HEK293 (cell line): Measurements from ENCODE around the gene TECR.

ENCODE experiments used
- HOXD13 ChIP-seq: sonication (generic); formaldehyde crosslinking; IDR thresholded peaks from 2 replicates; pipeline ENCODE4 v1.8.0; 2022; ENCODE audit warnings: missing genetic modification reagents, borderline replicate concordance
- IKZF3 ChIP-seq: fragments of 450-650 bp; IDR thresholded peaks from 2 replicates; pipeline ENCODE4 v1.5.0; 2018; ENCODE audit warnings: missing biosample characterization, mild to moderate bottlenecking, missing genetic modification characterization, moderate library complexity
- KLF16 ChIP-seq: fragments of 450-650 bp; formaldehyde crosslinking; IDR thresholded peaks from 2 replicates; pipeline ENCODE4 v1.5.1; 2017; ENCODE audit warnings: missing biosample characterization, missing genetic modification characterization
- SP7 ChIP-seq: fragments of 450-650 bp; formaldehyde crosslinking; IDR thresholded peaks from 2 replicates; pipeline ENCODE4 v1.5.1; 2016; ENCODE audit warnings: missing biosample characterization, missing genetic modification characterization
- ZFP37 ChIP-seq: fragments of 450-650 bp; formaldehyde crosslinking; IDR thresholded peaks from 2 replicates; pipeline ENCODE4 v1.5.1; 2016; ENCODE audit warnings: missing biosample characterization, missing genetic modification characterization
- ZNF133 ChIP-seq: fragments of 450-650 bp; formaldehyde crosslinking; IDR thresholded peaks from 2 replicates; pipeline ENCODE4 v1.5.1; 2016; ENCODE audit warnings: missing biosample characterization, missing genetic modification characterization
- ZNF16 ChIP-seq: fragments of 450-650 bp; formaldehyde crosslinking; IDR thresholded peaks from 2 replicates; pipeline ENCODE4 v1.5.1; 2016; ENCODE audit warnings: low read depth, missing biosample characterization, missing genetic modification characterization
- ZNF214 ChIP-seq: fragments of 450-650 bp; formaldehyde crosslinking; IDR thresholded peaks from 2 replicates; pipeline ENCODE4 v1.5.1; 2017; ENCODE audit warnings: missing biosample characterization, mild to moderate bottlenecking, missing genetic modification characterization, borderline replicate concordance
- ZNF248 ChIP-seq: fragments of 450-650 bp; formaldehyde crosslinking; IDR thresholded peaks from 2 replicates; pipeline ENCODE4 v1.5.1; 2017; ENCODE audit warnings: missing biosample characterization, missing genetic modification characterization
- ZNF433 ChIP-seq: fragments of 450-650 bp; formaldehyde crosslinking; IDR thresholded peaks from 2 replicates; pipeline ENCODE4 v1.5.1; 2016; ENCODE audit warnings: missing biosample characterization, missing genetic modification characterization, low read depth
- ZNF530 ChIP-seq: fragments of 450-650 bp; formaldehyde crosslinking; IDR thresholded peaks from 2 replicates; pipeline ENCODE4 v1.5.1; 2016; ENCODE audit warnings: low read depth, missing biosample characterization, missing genetic modification characterization
- ZNF548 ChIP-seq: fragments of 450-650 bp; formaldehyde crosslinking; IDR thresholded peaks from 2 replicates; pipeline ENCODE4 v1.5.1; 2016; ENCODE audit warnings: missing biosample characterization, missing genetic modification characterization
- ZNF558 ChIP-seq: fragments of 450-650 bp; formaldehyde crosslinking; IDR thresholded peaks from 2 replicates; pipeline ENCODE4 v1.5.1; 2016; ENCODE audit warnings: missing biosample characterization, missing genetic modification characterization
- ZNF561 ChIP-seq: fragments of 450-650 bp; IDR thresholded peaks from 2 replicates; pipeline ENCODE4 v1.5.1; 2018; ENCODE audit warnings: missing biosample characterization, missing genetic modification characterization, borderline replicate concordance
- ZNF621 ChIP-seq: fragments of 450-650 bp; formaldehyde crosslinking; IDR thresholded peaks from 2 replicates; pipeline ENCODE4 v1.5.1; 2017; ENCODE audit warnings: missing biosample characterization, missing genetic modification characterization
- ZNF654 ChIP-seq: fragments of 450-650 bp; formaldehyde crosslinking; IDR thresholded peaks from 2 replicates; pipeline ENCODE4 v1.5.1; 2016; ENCODE audit warnings: low read depth, missing biosample characterization, missing genetic modification characterization
- ZNF658 ChIP-seq: fragments of 450-650 bp; formaldehyde crosslinking; IDR thresholded peaks from 2 replicates; pipeline ENCODE4; 2016; ENCODE audit warnings: missing biosample characterization, missing genetic modification characterization
- ZNF660 ChIP-seq: fragments of 450-650 bp; IDR thresholded peaks from 2 replicates; pipeline ENCODE4 v1.5.1; 2018; ENCODE audit warnings: missing biosample characterization, mild to moderate bottlenecking, missing genetic modification characterization
- TF ChIP-seq, protein P1 (sequence below): fragments of 450-650 bp; formaldehyde crosslinking; IDR thresholded peaks from 2 replicates; pipeline ENCODE4 v1.5.1; 2016; ENCODE audit warnings: missing biosample characterization, missing genetic modification characterization
- TF ChIP-seq, protein P2 (sequence below): fragments of 450-650 bp; formaldehyde crosslinking; conservative IDR thresholded peaks from 2 replicates; pipeline ENCODE4 v1.5.1; 2016; ENCODE audit warnings: low read depth, missing biosample characterization, missing genetic modification characterization
- TF ChIP-seq, protein P3 (sequence below): fragments of 450-650 bp; formaldehyde crosslinking; IDR thresholded peaks from 2 replicates; pipeline ENCODE4 v1.5.1; 2016; ENCODE audit warnings: missing biosample characterization, missing genetic modification characterization
- TF ChIP-seq, protein P4 (sequence below): fragments of 450-650 bp; formaldehyde crosslinking; IDR thresholded peaks from 2 replicates; pipeline ENCODE4 v1.5.1; 2017; ENCODE audit warnings: missing biosample characterization, missing genetic modification characterization
- TF ChIP-seq, protein P5 (sequence below): fragments of 450-650 bp; formaldehyde crosslinking; IDR thresholded peaks from 2 replicates; pipeline ENCODE4 v1.5.1; 2016; ENCODE audit warnings: missing biosample characterization, missing genetic modification characterization
- TF ChIP-seq, protein P6 (sequence below): fragments of 450-650 bp; formaldehyde crosslinking; IDR thresholded peaks from 2 replicates; pipeline ENCODE4 v1.5.1; 2017; ENCODE audit warnings: missing biosample characterization, missing genetic modification characterization

The TECR gene

DNA sequence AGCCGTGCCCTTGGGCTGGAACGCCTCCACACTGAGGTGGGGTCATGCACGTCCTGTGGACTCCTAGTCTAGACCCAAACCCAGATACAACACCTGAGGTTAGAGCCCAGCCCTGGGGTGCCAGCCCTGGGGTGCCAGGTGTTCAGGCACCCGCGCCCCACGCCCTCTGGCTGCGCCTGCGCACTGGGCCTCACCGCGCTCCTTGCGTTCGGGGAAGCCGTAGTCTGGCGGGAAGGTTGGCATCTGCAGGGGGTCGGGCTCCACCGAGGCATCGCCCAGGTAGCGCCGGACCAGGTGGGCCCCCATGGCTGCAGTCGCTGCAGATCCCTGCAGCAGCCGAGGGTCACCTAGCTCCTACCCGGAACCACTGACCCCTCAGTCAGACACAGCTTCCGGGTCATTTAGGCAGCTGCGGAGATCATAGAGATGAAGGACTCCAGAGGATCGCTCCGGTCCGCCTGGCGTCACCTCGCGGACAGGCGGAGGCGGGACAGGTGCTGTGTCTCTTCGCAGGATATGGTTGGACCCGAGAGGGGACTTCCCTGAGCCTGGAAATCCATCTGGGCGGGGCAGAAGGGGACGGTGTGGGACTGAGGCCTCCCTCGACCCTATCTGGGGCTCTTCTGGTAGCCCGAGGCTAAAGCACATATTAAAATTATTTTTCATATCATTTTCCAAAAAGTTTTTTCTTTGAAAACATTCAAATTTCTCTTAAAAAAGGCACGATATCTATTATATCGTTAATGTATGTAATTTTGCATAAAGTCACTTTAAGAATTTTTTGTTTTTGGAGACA, 42.5 kb downstream of the TECR start, which contains the start of gene NDUFB7 (continued):
- TF ChIP-seq, protein P1, sequence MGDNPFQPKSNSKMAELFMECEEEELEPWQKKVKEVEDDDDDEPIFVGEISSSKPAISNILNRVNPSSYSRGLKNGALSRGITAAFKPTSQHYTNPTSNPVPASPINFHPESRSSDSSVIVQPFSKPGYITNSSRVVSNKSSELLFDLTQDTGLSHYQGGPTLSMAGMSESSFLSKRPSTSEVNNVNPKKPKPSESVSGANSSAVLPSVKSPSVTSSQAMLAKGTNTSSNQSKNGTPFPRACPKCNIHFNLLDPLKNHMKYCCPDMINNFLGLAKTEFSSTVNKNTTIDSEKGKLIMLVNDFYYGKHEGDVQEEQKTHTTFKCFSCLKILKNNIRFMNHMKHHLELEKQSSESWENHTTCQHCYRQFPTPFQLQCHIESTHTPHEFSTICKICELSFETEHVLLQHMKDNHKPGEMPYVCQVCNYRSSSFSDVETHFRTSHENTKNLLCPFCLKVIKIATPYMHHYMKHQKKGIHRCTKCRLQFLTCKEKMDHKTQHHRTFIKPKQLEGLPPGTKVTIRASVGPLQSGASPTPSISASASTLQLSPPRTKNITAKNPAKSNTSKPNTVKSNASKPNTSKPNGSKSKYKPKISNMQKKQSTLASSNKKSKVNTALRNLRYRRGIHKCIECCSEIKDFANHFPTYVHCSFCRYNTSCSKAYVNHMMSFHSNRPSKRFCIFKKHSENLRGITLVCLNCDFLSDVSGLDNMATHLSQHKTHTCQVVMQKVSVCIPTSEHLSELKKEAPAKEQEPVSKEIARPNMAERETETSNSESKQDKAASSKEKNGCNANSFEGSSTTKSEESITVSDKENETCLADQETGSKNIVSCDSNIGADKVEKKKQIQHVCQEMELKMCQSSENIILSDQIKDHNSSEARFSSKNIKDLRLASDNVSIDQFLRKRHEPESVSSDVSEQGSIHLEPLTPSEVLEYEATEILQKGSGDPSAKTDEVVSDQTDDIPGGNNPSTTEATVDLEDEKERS: no peak
- TF ChIP-seq ZNF548 (tag by site-specific recombination) (no peak), ZNF558 (no peak), KLF16 (peak; percentile 48), ZFP37 (tag by site-specific recombination) (peak; percentile 74), ZNF654 (peak; percentile 9; the same call in 1 of the 2 replicates), ZNF16 (tag by site-specific recombination) (no peak), ZNF248 (tag by site-specific recombination) (no peak), ZNF133 (tag by site-specific recombination) (no peak), HOXD13 (CRISPR knock-in tag) (no peak), ZNF658 (tag by site-specific recombination) (no peak), ZNF621 (tag by site-specific recombination) (no peak), ZNF561 (peak; percentile 94; the same call in 1 of the 2 replicates), IKZF3 (no peak), ZNF660 (tag by site-specific recombination) (peak; percentile 97), ZNF214 (tag by site-specific recombination) (no peak), ZNF530 (no peak), ZNF433 (no peak), SP7 (peak; percentile 89)
- TF ChIP-seq, protein P2, sequence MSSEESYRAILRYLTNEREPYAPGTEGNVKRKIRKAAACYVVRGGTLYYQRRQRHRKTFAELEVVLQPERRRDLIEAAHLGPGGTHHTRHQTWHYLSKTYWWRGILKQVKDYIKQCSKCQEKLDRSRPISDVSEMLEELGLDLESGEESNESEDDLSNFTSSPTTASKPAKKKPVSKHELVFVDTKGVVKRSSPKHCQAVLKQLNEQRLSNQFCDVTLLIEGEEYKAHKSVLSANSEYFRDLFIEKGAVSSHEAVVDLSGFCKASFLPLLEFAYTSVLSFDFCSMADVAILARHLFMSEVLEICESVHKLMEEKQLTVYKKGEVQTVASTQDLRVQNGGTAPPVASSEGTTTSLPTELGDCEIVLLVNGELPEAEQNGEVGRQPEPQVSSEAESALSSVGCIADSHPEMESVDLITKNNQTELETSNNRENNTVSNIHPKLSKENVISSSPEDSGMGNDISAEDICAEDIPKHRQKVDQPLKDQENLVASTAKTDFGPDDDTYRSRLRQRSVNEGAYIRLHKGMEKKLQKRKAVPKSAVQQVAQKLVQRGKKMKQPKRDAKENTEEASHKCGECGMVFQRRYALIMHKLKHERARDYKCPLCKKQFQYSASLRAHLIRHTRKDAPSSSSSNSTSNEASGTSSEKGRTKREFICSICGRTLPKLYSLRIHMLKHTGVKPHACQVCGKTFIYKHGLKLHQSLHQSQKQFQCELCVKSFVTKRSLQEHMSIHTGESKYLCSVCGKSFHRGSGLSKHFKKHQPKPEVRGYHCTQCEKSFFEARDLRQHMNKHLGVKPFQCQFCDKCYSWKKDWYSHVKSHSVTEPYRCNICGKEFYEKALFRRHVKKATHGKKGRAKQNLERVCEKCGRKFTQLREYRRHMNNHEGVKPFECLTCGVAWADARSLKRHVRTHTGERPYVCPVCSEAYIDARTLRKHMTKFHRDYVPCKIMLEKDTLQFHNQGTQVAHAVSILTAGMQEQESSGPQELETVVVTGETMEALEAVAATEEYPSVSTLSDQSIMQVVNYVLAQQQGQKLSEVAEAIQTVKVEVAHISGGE: peak; percentile 97
- TF ChIP-seq, protein P3, sequence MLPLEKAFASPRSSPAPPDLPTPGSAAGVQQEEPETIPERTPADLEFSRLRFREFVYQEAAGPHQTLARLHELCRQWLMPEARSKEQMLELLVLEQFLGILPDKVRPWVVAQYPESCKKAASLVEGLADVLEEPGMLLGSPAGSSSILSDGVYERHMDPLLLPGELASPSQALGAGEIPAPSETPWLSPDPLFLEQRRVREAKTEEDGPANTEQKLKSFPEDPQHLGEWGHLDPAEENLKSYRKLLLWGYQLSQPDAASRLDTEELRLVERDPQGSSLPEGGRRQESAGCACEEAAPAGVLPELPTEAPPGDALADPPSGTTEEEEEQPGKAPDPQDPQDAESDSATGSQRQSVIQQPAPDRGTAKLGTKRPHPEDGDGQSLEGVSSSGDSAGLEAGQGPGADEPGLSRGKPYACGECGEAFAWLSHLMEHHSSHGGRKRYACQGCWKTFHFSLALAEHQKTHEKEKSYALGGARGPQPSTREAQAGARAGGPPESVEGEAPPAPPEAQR: 0 out of 2 replicates have a peak, but pooled peaks have one; percentile 36
- TF ChIP-seq, protein P4, sequence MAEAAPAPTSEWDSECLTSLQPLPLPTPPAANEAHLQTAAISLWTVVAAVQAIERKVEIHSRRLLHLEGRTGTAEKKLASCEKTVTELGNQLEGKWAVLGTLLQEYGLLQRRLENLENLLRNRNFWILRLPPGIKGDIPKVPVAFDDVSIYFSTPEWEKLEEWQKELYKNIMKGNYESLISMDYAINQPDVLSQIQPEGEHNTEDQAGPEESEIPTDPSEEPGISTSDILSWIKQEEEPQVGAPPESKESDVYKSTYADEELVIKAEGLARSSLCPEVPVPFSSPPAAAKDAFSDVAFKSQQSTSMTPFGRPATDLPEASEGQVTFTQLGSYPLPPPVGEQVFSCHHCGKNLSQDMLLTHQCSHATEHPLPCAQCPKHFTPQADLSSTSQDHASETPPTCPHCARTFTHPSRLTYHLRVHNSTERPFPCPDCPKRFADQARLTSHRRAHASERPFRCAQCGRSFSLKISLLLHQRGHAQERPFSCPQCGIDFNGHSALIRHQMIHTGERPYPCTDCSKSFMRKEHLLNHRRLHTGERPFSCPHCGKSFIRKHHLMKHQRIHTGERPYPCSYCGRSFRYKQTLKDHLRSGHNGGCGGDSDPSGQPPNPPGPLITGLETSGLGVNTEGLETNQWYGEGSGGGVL (tag by site-specific recombination): no peak
- TF ChIP-seq, protein P5, sequence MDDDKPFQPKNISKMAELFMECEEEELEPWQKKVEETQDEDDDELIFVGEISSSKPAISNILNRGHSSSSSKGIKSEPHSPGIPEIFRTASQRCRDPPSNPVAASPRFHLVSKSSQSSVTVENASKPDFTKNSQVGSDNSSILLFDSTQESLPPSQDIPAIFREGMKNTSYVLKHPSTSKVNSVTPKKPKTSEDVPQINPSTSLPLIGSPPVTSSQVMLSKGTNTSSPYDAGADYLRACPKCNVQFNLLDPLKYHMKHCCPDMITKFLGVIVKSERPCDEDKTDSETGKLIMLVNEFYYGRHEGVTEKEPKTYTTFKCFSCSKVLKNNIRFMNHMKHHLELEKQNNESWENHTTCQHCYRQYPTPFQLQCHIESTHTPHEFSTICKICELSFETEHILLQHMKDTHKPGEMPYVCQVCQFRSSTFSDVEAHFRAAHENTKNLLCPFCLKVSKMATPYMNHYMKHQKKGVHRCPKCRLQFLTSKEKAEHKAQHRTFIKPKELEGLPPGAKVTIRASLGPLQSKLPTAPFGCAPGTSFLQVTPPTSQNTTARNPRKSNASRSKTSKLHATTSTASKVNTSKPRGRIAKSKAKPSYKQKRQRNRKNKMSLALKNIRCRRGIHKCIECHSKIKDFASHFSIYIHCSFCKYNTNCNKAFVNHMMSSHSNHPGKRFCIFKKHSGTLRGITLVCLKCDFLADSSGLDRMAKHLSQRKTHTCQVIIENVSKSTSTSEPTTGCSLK (tag by site-specific recombination): no peak
- TF ChIP-seq, protein P6, sequence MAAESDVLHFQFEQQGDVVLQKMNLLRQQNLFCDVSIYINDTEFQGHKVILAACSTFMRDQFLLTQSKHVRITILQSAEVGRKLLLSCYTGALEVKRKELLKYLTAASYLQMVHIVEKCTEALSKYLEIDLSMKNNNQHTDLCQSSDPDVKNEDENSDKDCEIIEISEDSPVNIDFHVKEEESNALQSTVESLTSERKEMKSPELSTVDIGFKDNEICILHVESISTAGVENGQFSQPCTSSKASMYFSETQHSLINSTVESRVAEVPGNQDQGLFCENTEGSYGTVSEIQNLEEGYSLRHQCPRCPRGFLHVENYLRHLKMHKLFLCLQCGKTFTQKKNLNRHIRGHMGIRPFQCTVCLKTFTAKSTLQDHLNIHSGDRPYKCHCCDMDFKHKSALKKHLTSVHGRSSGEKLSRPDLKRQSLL (tag by site-specific recombination): 0 out of 2 replicates have a peak, but pooled peaks have one; percentile 5
